ELF-1 (cell line): ENCODE data around the gene DCTN4.
"Not testable (repeated sequence)": the region's sequence is repeated elsewhere in the genome, so short reads cannot be mapped to it uniquely, and the experiment has no call there.

Experiments used
- DNase-seq: peaks from one replicate; pipeline ENCODE4 v3.0.0-alpha.2; 2016; ENCODE audit warnings: low read depth, low spot score

DCTN4 gene

GRCh38 chr5:150758531-150759333 lies at the start of gene DCTN4:
TSS of gene DCTN4 (minus strand) at chr5:150759017. CDS start at chr5:150758993, 24 bp downstream.
- DNase-seq, result peak; percentile 99

GRCh38 chr5:150804388-150804787 lies 45.6 kb upstream of the DCTN4 start:
- no peak for DNase-seq

- DNase-seq, result peak; percentile 56
Observed at GRCh38 chr5:150801117-150801927, 42.5 kb upstream of the DCTN4 start.

GRCh38 chr5:150797384-150797783 lies 38.6 kb upstream of the DCTN4 start:
- no peak for DNase-seq

- DNase-seq, result no peak
Observed at GRCh38 chr5:150794927-150795326, 36.1 kb upstream of the DCTN4 start.

- DNase-seq, result not testable (repeated sequence)
Observed at GRCh38 chr5:150793423-150793888, 34.6 kb upstream of the DCTN4 start.

- no peak for DNase-seq
Observed at GRCh38 chr5:150791536-150791935, 32.7 kb upstream of the DCTN4 start.

- peak; percentile 64 for DNase-seq
Observed at GRCh38 chr5:150789943-150790611, 31.3 kb upstream of the DCTN4 start.

GRCh38 chr5:150789450-150789849 lies 30.6 kb upstream of the DCTN4 start:
- no peak for DNase-seq

GRCh38 chr5:150788977-150789376 lies 30.2 kb upstream of the DCTN4 start:
- no peak for DNase-seq

- no peak for DNase-seq
Observed at GRCh38 chr5:150787656-150788055, 28.8 kb upstream of the DCTN4 start.

- no peak for DNase-seq
Observed at GRCh38 chr5:150786876-150787275, 28.1 kb upstream of the DCTN4 start.

- no peak for DNase-seq
Observed at GRCh38 chr5:150785950-150786349, 27.1 kb upstream of the DCTN4 start.

GRCh38 chr5:150783422-150783928 lies 24.7 kb upstream of the DCTN4 start:
- DNase-seq, result peak; percentile 71

GRCh38 chr5:150782850-150783249 lies 24.0 kb upstream of the DCTN4 start:
- no peak for DNase-seq

GRCh38 chr5:150781706-150782614 lies 23.1 kb upstream of the DCTN4 start:
- peak; percentile 36 for DNase-seq

GRCh38 chr5:150780816-150781221 lies 22.0 kb upstream of the DCTN4 start:
- DNase-seq, result no peak

GRCh38 chr5:150780187-150780692 lies 21.4 kb upstream of the DCTN4 start:
- DNase-seq, result no peak

- DNase-seq, result no peak
Observed at GRCh38 chr5:150779397-150780186, 20.8 kb upstream of the DCTN4 start.
